Activated CD8-positive, alpha-beta memory T cell treated with anti-CD3 and anti-CD28 coated beads, Interleukin-2, amount 50 U/mL, for 48 hours (primary cell): ENCODE measurements around the gene TFPT.

Experiments used
- DNase-seq: peaks from one replicate; pipeline ENCODE4 v3.0.0-alpha.2; 2020

TFPT gene

DNA sequence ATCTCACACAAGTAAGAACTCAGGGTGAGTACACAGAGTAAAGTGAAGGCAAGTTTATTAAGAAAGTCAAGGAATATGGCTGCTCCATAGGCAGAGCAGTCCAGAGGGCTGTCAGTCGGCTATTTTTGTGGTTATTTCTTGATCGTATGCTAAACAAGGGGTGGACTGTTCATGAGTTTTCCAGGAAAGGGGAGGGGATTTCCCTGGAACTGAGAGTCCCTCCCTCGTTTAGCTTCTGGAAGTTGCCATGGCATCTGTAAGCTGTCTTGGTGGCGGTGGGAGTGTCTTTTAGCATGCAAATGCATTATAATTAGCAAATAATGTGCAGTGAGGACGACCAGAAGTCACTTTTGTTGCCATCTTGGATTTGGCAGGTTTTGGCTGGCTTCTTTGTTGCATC, 46.0 kb downstream of the TFPT start:
- no peak for DNase-seq

GRCh38 chr19:54063350-54064116, 51.9 kb downstream of the TFPT start, which contains the start of gene VSTM1:
Gene VSTM1 (minus strand): TSS chr19:54063897. CDS start chr19:54063777, 120 bp downstream.
- no peak for DNase-seq

DNA sequence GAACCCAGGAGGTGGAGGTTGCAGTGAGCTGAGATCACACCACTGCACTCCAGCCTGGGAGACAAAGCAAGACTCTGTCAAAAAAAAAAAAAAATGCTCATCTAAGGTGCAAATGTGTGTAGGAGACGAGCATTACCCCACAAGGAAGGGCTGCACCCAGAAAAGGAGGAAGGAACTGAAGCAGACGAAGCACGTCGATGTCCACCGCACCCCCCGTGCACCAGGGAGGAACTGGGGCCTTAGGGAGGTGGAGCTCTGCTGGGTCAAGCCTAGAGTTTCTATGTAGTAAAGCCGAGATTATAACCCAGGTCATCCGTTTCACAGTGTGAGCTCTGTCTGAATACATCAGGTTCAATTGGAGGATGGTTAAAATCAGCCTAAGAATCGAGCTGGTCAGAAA, 52.8 kb downstream of the TFPT start:
- no peak for DNase-seq
